ENCODE results near the gene ATP13A5.

ATP13A5 gene

DNA sequence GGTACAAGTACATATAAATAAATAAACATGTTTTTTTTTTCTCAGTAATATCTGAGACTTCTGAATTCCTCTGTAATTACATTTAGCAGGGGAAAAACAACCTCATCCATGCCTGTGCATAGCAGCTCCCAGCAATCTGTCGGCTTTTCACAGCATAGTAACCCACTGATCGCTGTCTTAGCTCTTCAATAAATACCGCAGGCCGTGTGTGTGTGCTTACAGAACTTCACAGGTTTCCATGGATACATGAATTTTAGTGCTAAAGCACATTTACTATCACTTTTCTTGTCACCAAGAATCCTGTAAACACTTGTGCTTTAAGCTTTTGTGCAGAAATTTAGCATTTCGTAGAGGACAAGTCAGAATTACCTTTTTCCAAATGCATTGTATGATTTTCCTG is 141.5 kb downstream of the ATP13A5 start:
- no peak overlapping the region for H3K27ac Mint-ChIP-seq (ENCODE audit: low read depth)
- ATAC-seq (replicated peaks; ENCODE audit: extremely low read depth, poor library complexity, severe bottlenecking), result no peak
- DNase-seq (ENCODE audit: low spot score in 2 of 2), result no peak
- H3K4me1 Mint-ChIP-seq, result no peaks in the 10 kb centered on the region
- peaks cover 14% of the 10 kb centered on the region for H3K27me3 Mint-ChIP-seq
- peaks cover 5% of the 10 kb centered on the region for H3K9me3 Mint-ChIP-seq
- H3K4me3 Mint-ChIP-seq, result no peak overlapping the region
- H3K36me3 Mint-ChIP-seq (ENCODE audit: insufficient read depth), result no peaks in the 10 kb centered on the region

DNA sequence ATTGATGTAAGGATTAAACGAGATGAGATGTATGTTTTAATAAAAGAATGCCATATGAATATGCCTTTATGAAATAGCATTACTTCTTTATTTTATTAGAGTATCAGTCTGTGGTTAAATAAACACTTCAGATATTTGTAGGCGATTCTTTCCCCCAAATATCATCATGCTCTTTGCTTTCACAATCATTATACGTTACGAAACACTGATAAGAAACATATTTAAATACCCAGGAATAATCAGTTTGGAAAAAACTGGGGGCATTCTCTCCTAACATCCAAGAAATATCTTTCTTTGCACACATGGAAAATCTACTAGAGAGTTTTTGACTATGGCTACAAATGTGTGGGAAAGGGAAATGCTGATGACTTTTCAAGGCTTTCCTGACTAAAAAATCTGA is 142.0 kb downstream of the ATP13A5 start:
- DNase-seq (ENCODE audit: low spot score in 2 of 2), result no peak
- Mint-ChIP-seq H3K4me1 (no peaks in the 10 kb centered on the region), H3K36me3 (ENCODE audit: insufficient read depth) (no peaks in the 10 kb centered on the region), H3K27me3 (peaks cover 10% of the 10 kb centered on the region), H3K9me3 (peaks cover 5% of the 10 kb centered on the region), H3K27ac (ENCODE audit: low read depth) (no peak overlapping the region), H3K4me3 (no peak overlapping the region)
- no peak for ATAC-seq (replicated peaks; ENCODE audit: extremely low read depth, poor library complexity, severe bottlenecking)

DNA sequence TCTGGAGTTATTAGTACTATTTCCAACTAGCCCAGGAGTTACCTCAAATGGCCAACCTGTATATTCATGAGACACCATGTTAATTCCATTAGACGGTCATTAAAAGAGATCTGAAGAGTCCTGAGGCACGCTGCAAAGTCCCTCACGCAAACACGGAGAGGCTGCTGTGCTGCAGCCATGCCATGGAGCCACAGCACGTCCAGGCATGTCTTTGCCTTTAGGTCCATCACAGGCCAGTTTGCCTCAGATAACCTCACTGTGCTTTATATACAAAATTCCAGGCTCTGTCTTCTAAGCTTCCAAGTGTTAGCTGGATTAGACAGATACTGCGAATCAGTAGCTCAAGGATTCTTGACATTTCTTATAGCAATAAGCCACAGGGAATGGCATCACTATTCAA is 147.4 kb downstream of the ATP13A5 start:
- DNase-seq (ENCODE audit: low spot score in 2 of 2) (no peak), ATAC-seq (replicated peaks; ENCODE audit: extremely low read depth, poor library complexity, severe bottlenecking) (no peak)
- Mint-ChIP-seq H3K9me3 (peaks cover 5% of the 10 kb centered on the region), H3K27ac (ENCODE audit: low read depth) (no peak overlapping the region), H3K4me3 (no peak overlapping the region), H3K36me3 (ENCODE audit: insufficient read depth) (no peaks in the 10 kb centered on the region), H3K27me3 (peaks cover 12% of the 10 kb centered on the region), H3K4me1 (no peaks in the 10 kb centered on the region)

DNA sequence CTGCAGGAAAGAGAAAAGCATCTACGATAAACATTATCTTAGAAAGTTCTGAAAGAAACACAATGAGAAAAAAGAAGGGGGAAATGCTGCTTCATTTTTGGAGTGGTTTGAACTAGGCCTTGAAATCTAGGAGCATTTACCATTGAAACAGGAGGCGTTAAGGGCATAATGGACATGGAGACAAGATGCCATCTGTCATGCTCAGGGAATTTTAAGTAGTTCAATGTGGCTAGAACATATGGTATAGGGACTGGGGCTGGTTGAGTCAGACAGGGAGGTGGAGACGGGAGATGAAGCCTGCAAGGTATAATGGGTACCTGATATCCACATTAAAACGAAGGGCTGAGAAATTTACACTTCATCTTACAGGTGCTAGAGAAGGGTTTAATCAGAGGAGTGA is 147.9 kb downstream of the ATP13A5 start:
- H3K27me3 Mint-ChIP-seq, result peaks cover 18% of the 10 kb centered on the region
- DNase-seq (ENCODE audit: low spot score in 2 of 2) (no peak), ATAC-seq (replicated peaks; ENCODE audit: extremely low read depth, poor library complexity, severe bottlenecking) (no peak)
- H3K4me3 Mint-ChIP-seq, result no peak overlapping the region
- H3K27ac Mint-ChIP-seq (ENCODE audit: low read depth), result no peak overlapping the region
- H3K4me1 Mint-ChIP-seq, result no peaks in the 10 kb centered on the region
- peaks cover 5% of the 10 kb centered on the region for H3K9me3 Mint-ChIP-seq
- H3K36me3 Mint-ChIP-seq (ENCODE audit: insufficient read depth), result no peaks in the 10 kb centered on the region

DNA sequence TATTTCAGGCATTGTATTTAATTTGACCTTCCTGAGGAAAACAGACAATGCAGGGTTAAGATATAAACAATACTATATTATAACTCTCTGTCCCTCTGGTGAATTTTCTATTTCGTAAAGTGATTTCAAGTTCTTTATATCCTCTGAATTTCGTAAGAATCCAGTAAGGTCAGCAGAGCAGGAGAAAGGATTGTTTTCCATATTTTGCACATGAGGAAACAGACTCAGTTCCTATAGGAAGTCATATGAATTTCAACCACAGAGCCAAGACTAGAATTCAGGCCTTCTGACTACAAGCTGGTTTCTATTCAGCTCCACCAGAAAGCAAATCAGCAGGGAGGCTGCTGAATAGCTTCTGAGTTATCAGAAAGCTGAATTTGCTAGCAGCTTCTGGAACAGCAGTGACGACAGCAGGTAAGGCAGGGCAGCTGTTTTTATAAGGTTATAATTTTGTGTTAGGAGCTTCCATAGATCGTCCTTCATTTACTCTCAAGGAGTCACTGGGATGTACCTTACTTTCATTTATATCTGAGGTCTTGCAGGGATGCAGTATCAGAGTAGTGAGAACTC is 148.6 kb downstream of the ATP13A5 start:
- ATAC-seq (replicated peaks; ENCODE audit: extremely low read depth, poor library complexity, severe bottlenecking), result no peak

DNA sequence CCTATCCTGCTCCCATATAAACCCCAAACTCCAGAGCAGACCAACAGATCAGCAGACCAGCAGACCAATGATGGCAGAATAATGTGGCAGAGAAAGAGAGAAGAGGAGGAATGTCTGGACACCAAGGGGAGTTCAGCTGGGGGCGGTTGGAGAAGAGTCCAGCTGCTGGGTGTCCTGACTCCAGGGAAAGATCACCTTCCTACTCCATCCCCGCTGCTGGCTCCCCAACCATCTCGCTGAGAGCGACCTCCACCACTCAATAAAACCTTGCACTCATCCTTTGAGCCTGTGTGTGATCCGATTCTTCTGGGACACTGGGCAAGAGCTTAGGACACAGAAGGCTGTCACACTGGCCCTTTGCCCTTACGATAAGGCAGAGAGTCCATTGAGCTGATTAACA is 150.3 kb downstream of the ATP13A5 start:
- ATAC-seq (replicated peaks; ENCODE audit: extremely low read depth, poor library complexity, severe bottlenecking) (no peak), DNase-seq (ENCODE audit: low spot score in 2 of 2) (no peak)
- Mint-ChIP-seq H3K4me3 (no peak overlapping the region), H3K27ac (ENCODE audit: low read depth) (no peak overlapping the region), H3K9me3 (no peaks in the 10 kb centered on the region), H3K27me3 (peaks cover 21% of the 10 kb centered on the region), H3K36me3 (ENCODE audit: insufficient read depth) (no peaks in the 10 kb centered on the region), H3K4me1 (no peaks in the 10 kb centered on the region)

More for the DNA sequence above, 148.6 kb downstream of the ATP13A5 start:
- Mint-ChIP-seq H3K27me3 (peaks cover 21% of the 10 kb centered on the region), H3K4me1 (no peaks in the 10 kb centered on the region), H3K27ac (ENCODE audit: low read depth) (no peak overlapping the region), H3K4me3 (no peak overlapping the region), H3K9me3 (peaks cover 5% of the 10 kb centered on the region), H3K36me3 (ENCODE audit: insufficient read depth) (no peaks in the 10 kb centered on the region)
- no peak for DNase-seq (ENCODE audit: low spot score in 2 of 2)

DNA sequence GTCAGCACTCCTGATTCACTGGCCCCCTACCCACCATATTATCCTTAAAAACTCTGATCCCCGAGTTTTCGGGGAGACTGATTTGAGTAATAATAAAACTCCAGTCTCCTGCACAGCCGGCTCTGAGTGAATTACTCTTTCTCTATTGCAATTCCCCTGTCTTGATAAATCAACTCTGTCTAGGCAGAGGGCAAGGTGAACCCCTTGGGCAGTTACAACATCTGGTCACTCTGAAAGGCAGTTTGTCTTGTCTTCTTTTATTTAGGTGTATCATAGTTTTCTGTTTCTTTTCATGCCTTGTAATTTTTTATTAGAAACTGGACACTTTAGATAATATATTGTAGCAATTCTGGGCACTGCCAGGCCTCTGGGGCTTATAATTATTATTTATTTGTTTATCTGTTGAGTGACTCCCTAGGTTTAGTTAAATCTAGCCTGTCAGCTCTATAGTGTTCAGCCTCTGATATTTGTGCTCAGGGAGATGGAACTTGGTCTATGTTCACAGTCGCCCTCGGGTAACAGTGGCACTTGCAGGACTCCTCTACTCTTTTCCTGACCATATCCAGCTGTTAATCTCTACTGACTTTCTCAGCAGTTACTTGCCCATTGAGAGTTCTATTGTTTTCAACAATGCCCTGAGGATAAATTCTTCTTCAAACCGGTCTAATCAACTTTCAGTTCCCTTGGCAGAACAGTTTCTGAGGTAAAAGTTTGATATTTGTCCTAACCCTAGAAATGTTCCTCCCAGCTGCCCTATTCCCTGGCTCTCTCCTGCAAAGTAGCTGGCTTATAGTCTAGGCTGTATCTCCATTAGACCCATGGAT is 153.0 kb downstream of the ATP13A5 start:
- no peak overlapping the region for H3K27ac Mint-ChIP-seq (ENCODE audit: low read depth)
- peaks cover 21% of the 10 kb centered on the region for H3K27me3 Mint-ChIP-seq
- H3K4me1 Mint-ChIP-seq, result no peaks in the 10 kb centered on the region
- no peaks in the 10 kb centered on the region for H3K9me3 Mint-ChIP-seq
- no peak for DNase-seq (ENCODE audit: low spot score in 2 of 2)
- no peak overlapping the region for H3K4me3 Mint-ChIP-seq
- no peak for ATAC-seq (replicated peaks; ENCODE audit: extremely low read depth, poor library complexity, severe bottlenecking)
- peaks cover 1% of the 10 kb centered on the region for H3K36me3 Mint-ChIP-seq (ENCODE audit: insufficient read depth)

Measured in central memory CD8-positive, alpha-beta T cell (primary cell).